NT2/D1 (cell line): ENCODE results near the gene CCDC69.

ENCODE experiments used
- YY1 ChIP-seq: IDR thresholded peaks from 2 replicates; pipeline ENCODE4 v1.6.1; 2011; ENCODE audit not compliant: insufficient read length, insufficient read depth
- ZNF274 ChIP-seq: IDR thresholded peaks from 2 replicates; pipeline ENCODE4 v1.6.1; 2011; ENCODE audit warnings: mild to moderate bottlenecking, low read depth, low read length

GRCh38 chr5:151186538-151186937 lies 37.4 kb downstream of the CCDC69 start:
- no peak for TF ChIP-seq YY1
- TF ChIP-seq ZNF274, result no peak
